HG02798 (cell line): ENCODE data around the gene PF4V1.

Experiments
- ATAC-seq: cut with Tn5 transposase; IDR thresholded peaks from one replicate; pipeline ENCODE4 v1.9.1; 2021; ENCODE audit warnings: mild to moderate bottlenecking; ENCODE audit not compliant: unreplicated experiment, poor library complexity

Gene PF4V1

GRCh38 chr4:73868206-73869129, 15.4 kb downstream of the PF4V1 start:
- ATAC-seq: no peak

DNA sequence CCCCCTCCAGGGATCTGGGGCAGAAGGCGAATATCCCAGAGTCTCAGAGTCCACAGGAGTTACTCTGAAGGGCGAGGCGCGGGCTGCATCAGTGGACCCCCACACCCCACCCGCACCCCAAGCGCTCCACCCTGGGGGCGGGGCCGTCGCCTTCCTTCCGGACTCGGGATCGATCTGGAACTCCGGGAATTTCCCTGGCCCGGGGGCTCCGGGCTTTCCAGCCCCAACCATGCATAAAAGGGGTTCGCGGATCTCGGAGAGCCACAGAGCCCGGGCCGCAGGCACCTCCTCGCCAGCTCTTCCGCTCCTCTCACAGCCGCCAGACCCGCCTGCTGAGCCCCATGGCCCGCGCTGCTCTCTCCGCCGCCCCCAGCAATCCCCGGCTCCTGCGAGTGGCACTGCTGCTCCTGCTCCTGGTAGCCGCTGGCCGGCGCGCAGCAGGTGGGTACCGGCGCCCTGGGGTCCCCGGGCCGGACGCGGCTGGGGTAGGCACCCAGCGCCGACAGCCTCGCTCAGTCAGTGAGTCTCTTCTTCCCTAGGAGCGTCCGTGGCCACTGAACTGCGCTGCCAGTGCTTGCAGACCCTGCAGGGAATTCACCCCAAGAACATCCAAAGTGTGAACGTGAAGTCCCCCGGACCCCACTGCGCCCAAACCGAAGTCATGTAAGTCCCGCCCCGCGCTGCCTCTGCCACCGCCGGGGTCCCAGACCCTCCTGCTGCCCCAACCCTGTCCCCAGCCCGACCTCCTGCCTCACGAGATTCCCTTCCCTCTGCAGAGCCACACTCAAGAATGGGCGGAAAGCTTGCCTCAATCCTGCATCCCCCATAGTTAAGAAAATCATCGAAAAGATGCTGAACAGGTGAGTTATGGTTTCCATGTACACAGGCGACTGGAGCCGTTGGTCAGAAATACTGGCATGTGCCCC, 16.3 kb downstream of the PF4V1 start, which contains the start of gene CXCL1:
CXCL1 (plus strand) TSS at position 264 of the 926 bp plus-strand sequence; CDS start at position 342, 78 bp downstream.
- ATAC-seq: no peak

GRCh38 chr4:73870260-73870659, 17.2 kb downstream of the PF4V1 start:
- ATAC-seq: no peak

GRCh38 chr4:73870768-73871167, 17.7 kb downstream of the PF4V1 start:
- no peak for ATAC-seq

- no peak for ATAC-seq
Measured at GRCh38 chr4:73871511-73872310, 18.6 kb downstream of the PF4V1 start.

GRCh38 chr4:73872316-73873108, 19.4 kb downstream of the PF4V1 start:
- ATAC-seq: no peak

DNA sequence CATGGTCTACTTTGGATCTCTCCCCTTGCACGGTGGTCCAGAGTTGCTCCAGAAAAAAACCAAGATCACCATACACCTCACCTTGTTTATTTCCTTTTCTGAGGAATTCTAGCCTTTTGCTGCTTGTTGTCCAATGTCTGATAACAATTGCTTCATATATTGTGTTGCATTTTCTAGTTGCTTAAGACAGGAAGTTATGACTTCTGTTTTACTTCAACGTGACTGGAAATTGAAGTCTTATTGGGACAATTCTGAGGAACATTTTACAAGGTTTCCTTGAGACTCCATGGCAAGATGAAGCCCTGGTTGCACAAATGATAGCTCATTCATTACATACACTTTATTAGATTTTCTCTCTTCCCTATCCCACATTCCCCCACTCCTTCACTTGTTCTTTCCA, 21.3 kb downstream of the PF4V1 start:
- no peak for ATAC-seq

DNA sequence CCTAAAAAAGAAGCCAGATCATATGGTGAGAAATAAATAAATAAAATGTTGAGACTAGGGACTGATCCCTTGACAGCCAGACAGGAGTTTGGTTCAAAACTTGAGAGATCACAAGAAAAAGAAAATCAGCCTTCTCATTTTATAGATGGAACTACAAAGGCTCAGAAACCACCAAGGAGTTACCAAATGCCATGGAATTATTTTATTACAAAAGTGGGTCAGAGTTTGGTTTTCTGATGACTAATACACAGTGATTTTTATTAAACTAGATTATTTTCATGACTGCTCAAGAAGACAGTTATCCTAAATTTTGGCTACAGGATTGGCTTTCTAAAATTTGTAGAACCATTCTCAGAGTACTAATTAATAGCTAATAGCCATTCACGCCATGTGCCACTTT, 22.3 kb downstream of the PF4V1 start:
- ATAC-seq: no peak

GRCh38 chr4:73883306-73883705, 30.2 kb downstream of the PF4V1 start:
- no peak for ATAC-seq

DNA sequence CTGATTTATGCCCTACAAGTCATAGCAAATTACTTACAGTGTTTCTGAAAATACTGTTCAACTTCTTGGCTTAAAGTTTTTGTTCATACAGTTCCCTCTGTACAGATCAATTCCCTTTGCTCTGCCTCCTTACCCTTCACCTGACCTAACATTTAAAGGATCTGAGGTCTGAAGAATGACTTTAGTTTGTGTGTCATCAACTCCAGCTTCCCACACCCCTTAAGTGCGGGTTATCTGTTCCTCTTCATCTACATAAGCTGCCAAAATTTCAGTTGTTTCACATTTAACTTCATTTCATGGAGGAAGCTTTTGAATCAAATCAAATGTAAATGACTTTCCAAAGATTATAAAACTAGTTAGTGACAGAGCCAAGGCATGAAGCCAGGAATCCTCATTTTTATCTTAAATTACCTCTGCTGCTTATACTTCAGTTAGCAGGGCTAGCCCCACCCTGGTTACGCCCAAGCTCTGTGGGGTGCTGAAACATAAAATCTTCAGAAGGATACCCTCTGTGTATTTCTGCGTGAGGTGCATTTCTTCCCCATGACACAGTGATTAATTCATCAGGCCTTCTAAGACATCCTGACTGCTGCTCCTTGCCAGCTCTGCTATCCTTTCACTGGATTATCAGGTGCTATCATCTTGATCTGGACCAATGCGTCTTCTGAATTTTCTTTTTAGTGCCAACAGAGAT, 32.6 kb downstream of the PF4V1 start:
- no peak for ATAC-seq

DNA sequence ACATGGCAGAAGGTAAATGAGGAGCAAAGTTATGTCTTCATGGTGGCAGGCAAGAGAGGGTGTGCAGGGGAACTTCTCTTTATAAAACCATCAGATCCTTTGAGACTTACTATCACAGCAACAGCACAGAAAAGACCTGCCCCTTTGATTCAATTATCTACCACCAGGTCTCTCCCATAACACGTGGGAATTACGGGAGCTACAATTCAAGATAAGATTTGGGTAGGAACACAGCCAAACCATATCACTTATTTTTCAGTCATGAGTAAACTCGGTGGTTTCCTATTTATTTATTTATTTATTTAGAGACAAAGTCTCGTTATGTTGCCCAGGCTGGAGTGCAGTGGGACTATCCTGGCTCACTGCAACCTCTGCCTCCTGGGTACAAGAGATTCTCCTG, 38.2 kb downstream of the PF4V1 start:
- no peak for ATAC-seq

DNA sequence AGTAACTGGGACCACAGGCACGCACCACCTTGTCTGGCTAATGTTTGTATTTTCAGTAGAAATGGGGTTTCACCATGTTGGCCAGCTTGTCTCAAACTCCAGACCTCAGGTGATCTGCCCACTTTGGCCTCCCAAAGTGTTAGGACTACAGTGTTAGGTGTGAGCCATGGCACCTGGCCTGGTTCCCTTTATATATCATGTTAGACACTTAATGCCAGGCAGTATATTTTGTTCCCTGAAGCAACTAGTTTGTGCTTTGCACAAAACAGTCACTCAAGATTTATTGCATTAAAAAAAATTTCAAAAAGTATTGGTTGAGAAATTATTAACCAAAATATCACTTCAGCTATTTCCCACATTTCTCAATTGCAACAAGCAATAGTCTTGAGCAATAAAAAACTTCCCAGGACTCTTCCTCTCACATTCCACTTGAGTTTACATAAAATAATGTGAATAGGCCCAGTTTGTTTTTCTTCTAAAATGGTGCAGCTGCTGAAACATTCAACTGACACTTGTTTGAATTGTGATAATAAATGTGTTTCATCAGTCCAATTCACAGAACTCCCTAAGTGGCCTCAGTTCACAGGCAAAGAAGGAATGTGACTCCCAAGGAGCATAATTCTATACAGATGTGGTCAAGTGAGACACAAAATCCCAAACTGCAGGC, 38.8 kb downstream of the PF4V1 start:
- no peak for ATAC-seq

DNA sequence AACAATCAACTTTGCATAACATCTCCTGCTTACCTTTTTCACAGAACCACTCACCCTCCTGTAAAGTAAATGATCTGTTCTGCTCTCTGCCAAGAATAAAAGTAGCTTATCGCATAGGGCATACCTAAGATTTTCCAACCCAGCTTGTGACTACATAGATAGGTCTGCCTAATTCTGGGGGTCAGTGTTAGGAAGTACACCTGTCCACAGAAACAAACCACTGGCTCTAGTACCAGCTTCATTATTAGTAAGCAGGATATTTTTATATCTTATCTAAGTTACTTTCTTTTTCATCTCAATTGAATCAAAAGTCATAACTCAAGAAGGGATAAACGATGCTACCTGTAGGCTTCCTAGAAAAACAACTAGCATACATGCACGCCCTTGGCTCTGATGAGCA, 39.9 kb downstream of the PF4V1 start:
- no peak for ATAC-seq

- no peak for ATAC-seq
Measured at GRCh38 chr4:73894001-73894400, 40.9 kb downstream of the PF4V1 start.

- ATAC-seq: no peak
Measured at GRCh38 chr4:73895201-73896175, 42.4 kb downstream of the PF4V1 start.

DNA sequence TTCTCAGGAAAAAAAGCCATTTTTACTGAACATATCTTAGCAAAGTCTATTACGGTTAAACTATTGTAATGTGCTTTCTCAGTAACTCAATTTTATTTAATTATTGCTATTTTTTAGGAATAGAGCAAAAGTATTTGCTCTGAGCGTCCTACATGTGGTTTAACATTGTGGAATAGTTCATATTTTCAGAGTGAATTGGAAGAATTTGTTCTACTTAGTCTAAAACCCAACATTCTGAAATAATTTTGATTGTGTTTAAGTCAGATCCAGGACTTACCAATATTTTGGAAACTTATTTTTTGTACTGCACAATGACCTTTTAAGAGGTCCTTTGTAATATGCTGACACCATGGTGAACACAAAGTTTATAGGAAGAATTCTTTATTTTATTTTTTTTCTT, 43.3 kb downstream of the PF4V1 start:
- no peak for ATAC-seq
